GM20000 (cell line): ENCODE data around the gene TBC1D5.
"Not testable (repeated sequence)": the region's sequence is repeated elsewhere in the genome, so short reads cannot be mapped to it uniquely, and the experiment has no call there.

ENCODE experiments used
- DNase-seq: peaks from one replicate; pipeline ENCODE4 v3.0.0; 2012; ENCODE audit warnings: low spot score
- CTCF ChIP-seq: IDR thresholded peaks from 2 replicates; pipeline ENCODE4 v1.5.1; 2012; ENCODE audit warnings: mild to moderate bottlenecking, control low read depth; ENCODE audit errors: extremely low read depth, missing control alignments

Gene TBC1D5

DNA sequence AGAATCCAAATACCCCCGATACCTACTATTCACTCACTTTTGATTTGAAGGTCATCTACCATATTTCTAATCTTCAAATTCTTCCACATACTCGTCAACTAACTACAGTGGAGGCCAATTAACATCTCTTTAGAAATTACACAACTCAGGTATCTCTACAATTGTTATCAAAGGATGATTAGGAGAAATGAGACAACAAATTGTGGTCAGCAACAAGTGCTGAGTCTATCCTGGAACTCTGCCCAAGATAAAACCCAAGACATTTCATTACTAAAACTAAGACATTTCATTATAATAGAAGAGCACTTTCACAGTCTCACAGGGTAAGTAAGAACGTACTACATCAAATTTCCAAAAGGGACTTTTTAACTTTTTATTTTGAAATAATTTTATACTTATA is 100.0 kb downstream of the TBC1D5 start:
- no peak for DNase-seq

GRCh38 chr3:17640466-17640865 is 102.0 kb downstream of the TBC1D5 start:
- no peak for DNase-seq

More for the DNA sequence above, 100.0 kb downstream of the TBC1D5 start:
- TF ChIP-seq CTCF = no peak

GRCh38 chr3:17639765-17640164 is 102.7 kb downstream of the TBC1D5 start:
- DNase-seq = no peak
- no peak for TF ChIP-seq CTCF

More at GRCh38 chr3:17640466-17640865, 102.0 kb downstream of the TBC1D5 start:
- TF ChIP-seq CTCF = no peak

GRCh38 chr3:17639257-17639656 is 103.2 kb downstream of the TBC1D5 start:
- TF ChIP-seq CTCF = no peak
- DNase-seq = no peak

- DNase-seq = no peak
- TF ChIP-seq CTCF = no peak
Measured at GRCh38 chr3:17638356-17638755, 104.1 kb downstream of the TBC1D5 start.

DNA sequence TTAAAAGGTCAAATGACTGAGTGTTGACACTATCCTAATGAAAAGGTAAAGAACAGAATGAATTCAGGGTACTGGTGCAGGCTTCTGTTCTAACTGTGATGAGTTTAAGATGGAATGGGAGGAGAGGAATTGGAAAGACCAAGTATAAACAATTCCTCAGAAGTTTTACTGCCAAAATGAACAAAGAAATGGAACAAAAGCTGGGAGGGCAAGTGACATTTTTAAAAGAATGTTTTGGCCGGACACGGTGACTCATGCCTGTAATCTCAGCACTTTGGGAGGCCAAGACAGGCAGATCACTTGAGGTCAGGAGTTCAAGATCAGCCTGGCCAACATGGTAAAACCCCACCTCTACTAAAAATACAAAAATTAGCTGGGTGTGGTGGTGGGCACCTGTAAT is 106.8 kb downstream of the TBC1D5 start:
- not testable (repeated sequence) for DNase-seq

- TF ChIP-seq CTCF = no peak
- no peak for DNase-seq
Measured at GRCh38 chr3:17634964-17635363, 107.5 kb downstream of the TBC1D5 start.

- no peak for TF ChIP-seq CTCF
- DNase-seq = no peak
Measured at GRCh38 chr3:17634201-17634600, 108.2 kb downstream of the TBC1D5 start.
